Duodenal mucosa (tissue), 2 donors: ENCODE results near the gene LTB4R.

Experiments
- H3K27ac ChIP-seq: one replicate; pipeline ENCODE4 v1.7.0; 2013; ENCODE audit warnings: low read depth, low read length
- H3K27me3 ChIP-seq, 2 donors: one replicate each; pipeline ENCODE4 v1.7.0; 2013; ENCODE audit warnings: low read length in 2 of 2, control low read depth in 1 of 2; ENCODE audit not compliant: insufficient read depth in 2 of 2, control insufficient read depth in 1 of 2
- H3K36me3 ChIP-seq, 2 donors: one replicate each; pipeline ENCODE4 v1.7.0; 2013; ENCODE audit warnings: low read length in 2 of 2, control low read depth in 1 of 2; ENCODE audit not compliant: insufficient read depth in 2 of 2, control insufficient read depth in 1 of 2
- H3K4me1 ChIP-seq, 2 donors: one replicate each; pipeline ENCODE4 v1.7.0; 2013; ENCODE audit warnings: low read length in 2 of 2, control low read depth in 1 of 2; ENCODE audit not compliant: insufficient read depth in 2 of 2, control insufficient read depth in 1 of 2
- H3K4me3 ChIP-seq, 2 donors: one replicate each; pipeline ENCODE4 v1.7.0; 2013; ENCODE audit warnings: low read length in 2 of 2, low read depth in 1 of 2
- H3K9ac ChIP-seq, 2 donors: one replicate each; pipeline ENCODE4 v1.7.0; 2013; ENCODE audit warnings: low read length in 2 of 2, low read depth in 1 of 2
- H3K9me3 ChIP-seq, 2 donors: one replicate each; pipeline ENCODE4 v1.7.0; 2013; ENCODE audit warnings: low read length in 2 of 2, control low read depth in 1 of 2; ENCODE audit not compliant: control insufficient read depth in 1 of 2

The LTB4R gene

DNA sequence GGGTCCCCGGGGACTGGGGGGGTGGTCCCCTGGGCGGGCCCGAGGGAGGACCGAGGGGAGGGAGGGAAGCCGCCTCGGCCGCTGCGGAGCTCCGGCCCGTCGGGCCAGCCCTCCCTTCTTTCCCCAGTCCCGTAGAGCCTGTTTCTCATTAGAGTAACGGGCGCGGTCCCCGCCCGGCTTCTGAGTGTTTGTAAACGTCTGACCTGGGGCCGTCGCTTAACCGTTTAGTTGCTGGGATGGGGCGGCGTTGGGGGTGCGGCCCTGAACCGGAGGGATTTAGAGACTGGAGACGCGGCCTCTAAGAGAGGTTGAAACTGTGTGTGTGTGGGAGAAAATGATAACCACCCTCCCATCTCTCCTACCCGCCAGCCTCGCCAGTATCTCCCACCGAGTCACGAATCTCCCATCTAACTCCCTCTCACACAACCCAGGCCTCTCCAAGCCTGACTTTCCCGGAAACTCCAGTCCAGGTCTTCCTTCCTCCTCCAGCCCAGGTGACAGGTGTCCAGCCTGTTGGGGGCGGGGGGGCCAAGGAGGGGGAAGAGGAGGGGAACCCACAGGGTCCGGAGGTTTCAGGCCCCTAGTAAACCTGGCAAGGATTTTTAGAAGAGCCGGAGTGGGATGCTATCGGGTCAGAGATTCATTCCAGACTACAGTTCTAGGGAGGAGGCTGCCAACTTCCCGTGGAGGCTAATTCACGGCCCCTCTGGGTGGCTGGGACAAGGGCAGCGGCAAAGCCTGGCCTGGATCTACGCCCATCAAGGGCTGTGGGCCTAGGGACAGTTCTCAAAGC is 55.6 kb downstream of the LTB4R start:
- peak overlapping the region; percentile 60 to 70 for H3K4me3 ChIP-seq
- H3K27me3 ChIP-seq: no peaks in the 10 kb centered on the region
- peak overlapping the region; percentile 59 to 74 for H3K9ac ChIP-seq
- no peaks in the 10 kb centered on the region for H3K9me3 ChIP-seq
- peak overlapping the region; percentile 74 for H3K27ac ChIP-seq
- peaks cover 12 to 16% of the 10 kb centered on the region in 2 donors for H3K4me1 ChIP-seq
- H3K36me3 ChIP-seq: no peaks in the 10 kb centered on the region
